IPS DF 6.9 (cell line): ENCODE results near the gene SLC5A12.

ENCODE experiments used
- DNase-seq: peaks from one replicate; pipeline ENCODE4 v3.0.0-alpha.2; 2013; ENCODE audit warnings: low read depth, low spot score
- H3K27ac ChIP-seq: one replicate; pipeline ENCODE4 v1.5.1; 2013; ENCODE audit warnings: low read length, control low read depth
- H3K27me3 ChIP-seq: 2 replicates; pipeline ENCODE4 v1.6.1; 2013; ENCODE audit warnings: mild to moderate bottlenecking, low read length; ENCODE audit not compliant: control insufficient read depth, insufficient read depth
- H3K36me3 ChIP-seq: 2 replicates; pipeline ENCODE4 v1.6.1; 2013; ENCODE audit warnings: low read length; ENCODE audit not compliant: control insufficient read depth, insufficient read depth
- H3K4me1 ChIP-seq: 2 replicates; pipeline ENCODE4 v1.6.1; 2013; ENCODE audit warnings: low read length; ENCODE audit not compliant: control insufficient read depth, insufficient read depth
- H3K4me3 ChIP-seq: 2 replicates; pipeline ENCODE4 v1.5.1; 2013; ENCODE audit warnings: mild to moderate bottlenecking, low read length
- H3K9me3 ChIP-seq: 2 replicates; pipeline ENCODE4 v1.6.1; 2013; ENCODE audit warnings: low read length, inconsistent platforms; ENCODE audit not compliant: control insufficient read depth, insufficient read depth
- WGBS: extraction: QIAGEN DNeasy Blood & Tissue Kit; methylation state at CpG from one replicate; pipeline ENCODE4 v1.1.7; 2013; ENCODE audit warnings: mixed read lengths, missing lambda C conversion rate; ENCODE audit not compliant: insufficient read length, insufficient coverage; 5-methylcytosine and 5-hydroxymethylcytosine counted together

The SLC5A12 gene

GRCh38 chr11:26621132-26621531 lies 100.7 kb downstream of the SLC5A12 start:
- H3K27ac ChIP-seq = no peak overlapping the region
- no peaks in the 10 kb centered on the region for H3K9me3 ChIP-seq
- H3K4me3 ChIP-seq = no peak overlapping the region
- no peak for DNase-seq
- H3K4me1 ChIP-seq = no peaks in the 10 kb centered on the region
- H3K27me3 ChIP-seq = no peaks in the 10 kb centered on the region
- no peaks in the 10 kb centered on the region for H3K36me3 ChIP-seq

DNA sequence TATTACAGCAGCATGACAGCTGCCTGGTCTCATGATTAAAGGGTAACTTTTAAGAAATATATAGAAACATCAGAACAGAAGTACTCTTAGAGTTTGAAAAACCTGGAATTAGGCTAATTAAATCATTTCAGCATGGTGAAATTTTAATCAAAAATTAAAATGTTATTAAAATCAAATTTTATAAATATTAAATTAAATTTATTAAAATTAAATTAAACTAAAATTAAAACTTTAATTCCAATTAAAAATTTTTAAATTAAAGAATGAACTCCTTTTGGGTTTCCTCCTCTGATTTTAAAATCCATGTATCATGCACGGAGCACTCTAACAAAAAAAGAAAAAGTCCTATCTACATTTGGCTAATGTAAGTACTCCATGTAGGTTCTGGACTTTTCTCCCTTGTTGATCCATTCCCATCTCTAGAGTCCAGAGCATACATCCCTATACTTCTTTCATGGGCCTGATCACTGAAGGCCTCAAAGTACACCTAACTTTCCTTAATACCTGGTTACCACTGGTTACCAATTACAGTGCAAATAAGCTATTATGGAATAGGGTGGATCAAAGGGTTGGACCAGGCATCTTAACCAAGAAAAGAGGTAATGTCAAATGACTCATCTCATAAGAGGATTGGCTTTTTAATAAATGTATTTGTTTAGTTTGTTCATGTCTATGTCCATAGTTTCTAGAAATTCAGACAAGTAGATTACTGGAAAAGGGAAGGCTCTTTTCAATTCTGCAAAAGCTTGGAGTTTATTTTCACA lies 101.4 kb downstream of the SLC5A12 start:
- DNase-seq = no peak
- H3K36me3 ChIP-seq = no peaks in the 10 kb centered on the region
- no peak overlapping the region for H3K27ac ChIP-seq
- H3K4me1 ChIP-seq = no peaks in the 10 kb centered on the region
- no peaks in the 10 kb centered on the region for H3K9me3 ChIP-seq
- H3K27me3 ChIP-seq = no peaks in the 10 kb centered on the region
- no CpG with 5 or more reads among the region's 1 CpG for WGBS
- H3K4me3 ChIP-seq = no peak overlapping the region

GRCh38 chr11:26618441-26618840 lies 103.4 kb downstream of the SLC5A12 start:
- H3K9me3 ChIP-seq = no peaks in the 10 kb centered on the region
- no peaks in the 10 kb centered on the region for H3K36me3 ChIP-seq
- no peak overlapping the region for H3K4me3 ChIP-seq
- no peak overlapping the region for H3K27ac ChIP-seq
- H3K4me1 ChIP-seq = peaks cover 2% of the 10 kb centered on the region; the same call in 1 of the 2 replicates
- H3K27me3 ChIP-seq = no peaks in the 10 kb centered on the region
- no peak for DNase-seq
- WGBS = no CpG with 5 or more reads among the region's 1 CpG
